Activated naive CD4-positive, alpha-beta T cell (primary cell): ENCODE measurements around the gene KIF4A.
A peak's percentile ranks its signal among the peaks of the same experiment; 100 is the strongest.

Experiments
- DNase-seq, 4 experiments: peaks; one replicate each; lab custom pipeline; 2025; lab: John Stamatoyannopoulos, UW

KIF4A gene

GRCh38 chrX:70402721-70403120 lies 112.8 kb downstream of the KIF4A start:
- no peak for DNase-seq

GRCh38 chrX:70405003-70405402 lies 115.1 kb downstream of the KIF4A start:
- DNase-seq = no peak

- DNase-seq = no peak
These were observed 121.0 kb downstream of the KIF4A start for GRCh38 chrX:70410921-70411320.

GRCh38 chrX:70411475-70411874 lies 121.6 kb downstream of the KIF4A start:
- DNase-seq = no peak

GRCh38 chrX:70421618-70422017 lies 131.7 kb downstream of the KIF4A start:
- no peak for DNase-seq

- no peak for DNase-seq
These were observed 133.0 kb downstream of the KIF4A start, which contains the start of gene GDPD2 for GRCh38 chrX:70422851-70423341. Gene GDPD2 (plus strand): TSS chrX:70423314. CDS start chrX:70424985, 1,671 bp downstream.

- DNase-seq = no peak
These were observed 134.2 kb downstream of the KIF4A start for GRCh38 chrX:70423936-70424675.

- no peak for DNase-seq
These were observed 134.9 kb downstream of the KIF4A start for GRCh38 chrX:70424801-70425200.

- DNase-seq = no peak
These were observed 136.7 kb downstream of the KIF4A start for GRCh38 chrX:70426286-70427278.

- DNase-seq = no peak
These were observed 137.5 kb downstream of the KIF4A start for GRCh38 chrX:70427365-70427764.

GRCh38 chrX:70429759-70430158 lies 139.9 kb downstream of the KIF4A start:
- DNase-seq = no peak

- DNase-seq = no peak
These were observed 143.3 kb downstream of the KIF4A start for GRCh38 chrX:70432936-70433847.

- DNase-seq = peak; percentile 19 to 61 (median 40)
These were observed 144.0 kb downstream of the KIF4A start for GRCh38 chrX:70433848-70434351.

GRCh38 chrX:70434352-70434866 lies 144.5 kb downstream of the KIF4A start:
- DNase-seq = peak in 1 of 4 experiments; percentile 26

- DNase-seq = no peak
These were observed 145.1 kb downstream of the KIF4A start for GRCh38 chrX:70434914-70435586.

- no peak for DNase-seq
These were observed 146.4 kb downstream of the KIF4A start for GRCh38 chrX:70436343-70436742.

GRCh38 chrX:70437011-70437410 lies 147.1 kb downstream of the KIF4A start:
- DNase-seq = no peak

GRCh38 chrX:70437921-70438665 lies 148.2 kb downstream of the KIF4A start:
- no peak for DNase-seq

GRCh38 chrX:70439016-70439415 lies 149.1 kb downstream of the KIF4A start:
- DNase-seq = no peak

GRCh38 chrX:70442224-70442623 lies 152.3 kb downstream of the KIF4A start:
- DNase-seq = no peak
